ENCODE data around the gene GPT2. TPM values are rescaled to one million over a fixed set of nuclear protein-coding genes. Genes with fewer than 3 reads are reported as not detected.

The GPT2 gene
- total and polyA plus RNA-seq, 7 donors: 25.7 to 110 (median 52.5) TPM

DNA sequence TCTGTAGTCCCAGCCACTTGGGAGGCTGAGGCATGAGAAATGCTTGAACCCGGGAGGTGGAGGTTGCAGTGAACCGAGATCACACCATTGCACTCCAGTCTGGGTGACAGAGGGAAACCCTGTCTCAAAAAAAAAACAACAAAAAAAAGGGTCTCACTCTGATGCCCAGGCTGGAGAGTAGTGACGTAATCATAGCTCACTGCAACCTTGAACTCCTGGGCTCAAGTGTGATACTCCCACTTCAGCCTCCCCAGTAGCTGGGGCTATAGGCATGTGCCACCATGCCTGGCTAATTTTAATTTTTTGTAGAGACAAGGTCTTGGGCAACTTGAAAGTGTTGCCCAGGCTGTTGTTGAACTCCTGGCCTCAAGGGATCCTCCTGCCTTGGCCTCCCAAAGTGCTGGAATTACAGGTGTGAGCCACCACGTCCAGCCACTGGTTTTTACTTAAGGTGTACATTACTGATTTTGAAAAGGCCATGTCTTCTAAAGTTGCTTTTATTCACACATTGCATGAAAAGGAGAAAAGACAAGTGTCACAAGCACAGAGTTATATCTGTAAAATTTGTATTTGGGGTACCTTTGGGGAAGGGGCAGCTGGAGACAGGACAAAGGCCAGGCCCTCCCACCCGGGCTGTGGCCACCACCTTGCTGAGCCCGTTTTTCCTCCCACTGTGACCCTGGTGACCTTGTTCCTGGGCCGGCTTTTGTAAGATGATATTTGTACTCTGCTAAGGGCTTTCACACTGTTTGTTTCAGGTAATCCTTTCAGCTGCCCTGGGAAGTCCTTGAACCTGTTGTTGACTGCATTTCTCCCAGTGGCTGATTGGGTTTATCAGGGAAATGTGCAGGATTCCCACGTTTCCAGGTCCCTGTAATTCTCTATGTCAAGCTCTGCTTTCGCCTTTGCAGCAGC is 11.5 kb downstream of the GPT2 start:
- H3K4me1 ChIP-seq: peaks cover 45% of the 10 kb centered on the region
- no peak overlapping the region for H3K4me3 ChIP-seq
- no peaks in the 10 kb centered on the region for H3K9me3 ChIP-seq
- TF ChIP-seq, protein P1, sequence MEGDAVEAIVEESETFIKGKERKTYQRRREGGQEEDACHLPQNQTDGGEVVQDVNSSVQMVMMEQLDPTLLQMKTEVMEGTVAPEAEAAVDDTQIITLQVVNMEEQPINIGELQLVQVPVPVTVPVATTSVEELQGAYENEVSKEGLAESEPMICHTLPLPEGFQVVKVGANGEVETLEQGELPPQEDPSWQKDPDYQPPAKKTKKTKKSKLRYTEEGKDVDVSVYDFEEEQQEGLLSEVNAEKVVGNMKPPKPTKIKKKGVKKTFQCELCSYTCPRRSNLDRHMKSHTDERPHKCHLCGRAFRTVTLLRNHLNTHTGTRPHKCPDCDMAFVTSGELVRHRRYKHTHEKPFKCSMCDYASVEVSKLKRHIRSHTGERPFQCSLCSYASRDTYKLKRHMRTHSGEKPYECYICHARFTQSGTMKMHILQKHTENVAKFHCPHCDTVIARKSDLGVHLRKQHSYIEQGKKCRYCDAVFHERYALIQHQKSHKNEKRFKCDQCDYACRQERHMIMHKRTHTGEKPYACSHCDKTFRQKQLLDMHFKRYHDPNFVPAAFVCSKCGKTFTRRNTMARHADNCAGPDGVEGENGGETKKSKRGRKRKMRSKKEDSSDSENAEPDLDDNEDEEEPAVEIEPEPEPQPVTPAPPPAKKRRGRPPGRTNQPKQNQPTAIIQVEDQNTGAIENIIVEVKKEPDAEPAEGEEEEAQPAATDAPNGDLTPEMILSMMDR (IDR thresholded peaks at IDR 0.05): no peak
- intact Hi-C loops (cut with DNase I): no loop called here
- ATAC-seq (peak in 2 of 4 donors; percentile 21 to 24), DNase-seq (no peak)
- H3K36me3 ChIP-seq (ENCODE audit: insufficient read depth in 1 of 2, low read depth in 1 of 2): peaks cover 0 to 7% of the 10 kb centered on the region in 2 donors
- peak overlapping the region; percentile 79 for H3K27ac ChIP-seq
- 36 to 46% (median 44%) methylated on average over 9 of the region's 9 CpGs for WGBS, 3 donors
- no peaks in the 10 kb centered on the region for H3K27me3 ChIP-seq (ENCODE audit: insufficient read depth in 3 of 3, low read length in 2 of 3)

DNA sequence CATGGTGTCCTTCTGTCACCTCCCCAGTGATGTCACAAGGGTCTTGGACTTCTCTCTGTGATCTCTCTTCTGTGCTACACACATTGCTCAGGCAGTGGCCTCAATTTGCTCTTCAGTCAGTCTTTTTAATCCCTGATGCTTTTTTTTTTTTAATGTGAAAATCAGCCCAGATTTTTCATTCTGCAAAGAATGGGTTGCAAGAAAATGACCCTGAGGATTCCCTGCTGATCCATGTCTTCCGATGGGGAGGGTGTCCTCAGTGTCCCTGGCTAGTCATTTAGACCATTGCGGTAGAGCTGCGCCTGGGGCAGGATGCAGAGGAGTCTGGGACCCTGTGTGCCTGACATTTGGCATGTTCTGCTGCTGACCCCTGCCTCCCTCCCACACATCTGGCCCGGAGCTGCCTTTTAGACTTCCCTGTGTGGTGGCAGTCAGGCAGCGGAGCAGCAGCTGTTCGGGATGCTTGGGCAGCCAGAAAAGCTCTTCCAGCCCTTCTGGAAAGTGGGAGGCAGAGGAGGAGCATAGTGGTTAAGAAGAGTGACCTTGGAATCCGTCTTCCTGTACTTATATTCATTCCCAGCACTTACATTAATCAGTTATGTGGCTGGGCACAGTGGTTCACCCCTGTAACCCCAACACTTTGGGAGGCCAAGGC is 12.3 kb downstream of the GPT2 start:
- WGBS, 3 donors: 14 to 28% (median 21%) methylated on average over 7 of the region's 7 CpGs
- no peaks in the 10 kb centered on the region for H3K9me3 ChIP-seq
- DNase-seq (no peak), ATAC-seq (peak in 2 of 4 donors; percentile 2 to 9)
- H3K4me1 ChIP-seq: peaks cover 45% of the 10 kb centered on the region
- TF ChIP-seq, protein P1 (IDR thresholded peaks at IDR 0.05): no peak
- H3K36me3 ChIP-seq (ENCODE audit: insufficient read depth in 1 of 2, low read depth in 1 of 2): peaks cover 0 to 11% of the 10 kb centered on the region in 2 donors
- peak overlapping the region; percentile 79 for H3K27ac ChIP-seq
- intact Hi-C loops (cut with DNase I): no loop called here
- no peaks in the 10 kb centered on the region for H3K27me3 ChIP-seq (ENCODE audit: insufficient read depth in 3 of 3, low read length in 2 of 3)
- no peak overlapping the region for H3K4me3 ChIP-seq

DNA sequence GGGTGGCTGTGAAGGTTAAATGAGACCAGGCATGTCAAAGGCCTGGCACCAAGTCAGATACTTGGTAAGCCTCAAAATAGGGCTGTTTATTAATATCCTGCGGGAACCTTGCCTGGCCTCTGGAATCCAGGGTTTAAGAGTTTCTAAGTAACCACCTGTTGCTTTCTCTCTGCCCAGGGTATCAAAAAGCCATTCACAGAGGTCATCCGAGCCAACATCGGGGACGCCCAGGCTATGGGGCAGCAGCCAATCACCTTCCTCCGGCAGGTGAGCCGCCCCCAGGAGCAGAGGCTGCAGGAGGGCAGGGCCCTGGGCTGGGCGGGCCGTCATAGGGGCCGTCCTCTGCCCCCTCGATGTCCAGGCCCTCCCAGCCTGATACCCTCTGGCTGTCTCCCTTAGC is 13.3 kb downstream of the GPT2 start:
- H3K9me3 ChIP-seq: no peaks in the 10 kb centered on the region
- TF ChIP-seq, protein P1 (IDR thresholded peaks at IDR 0.05): no peak
- DNase-seq: peak; percentile 44 to 79
- 22 to 37% (median 36%) methylated on average over 9 to 10 of the region's 10 CpGs for WGBS, 3 donors
- H3K4me1 ChIP-seq: peaks cover 45% of the 10 kb centered on the region
- H3K4me3 ChIP-seq: no peak overlapping the region
- intact Hi-C loops (cut with DNase I): no loop called here
- peak overlapping the region; percentile 79 for H3K27ac ChIP-seq
- H3K36me3 ChIP-seq (ENCODE audit: insufficient read depth in 1 of 2, low read depth in 1 of 2): peaks cover 0 to 17% of the 10 kb centered on the region in 2 donors
- H3K27me3 ChIP-seq (ENCODE audit: insufficient read depth in 3 of 3, low read length in 2 of 3): no peaks in the 10 kb centered on the region
- ATAC-seq: peak; percentile 82 to 89 (median 84)

DNA sequence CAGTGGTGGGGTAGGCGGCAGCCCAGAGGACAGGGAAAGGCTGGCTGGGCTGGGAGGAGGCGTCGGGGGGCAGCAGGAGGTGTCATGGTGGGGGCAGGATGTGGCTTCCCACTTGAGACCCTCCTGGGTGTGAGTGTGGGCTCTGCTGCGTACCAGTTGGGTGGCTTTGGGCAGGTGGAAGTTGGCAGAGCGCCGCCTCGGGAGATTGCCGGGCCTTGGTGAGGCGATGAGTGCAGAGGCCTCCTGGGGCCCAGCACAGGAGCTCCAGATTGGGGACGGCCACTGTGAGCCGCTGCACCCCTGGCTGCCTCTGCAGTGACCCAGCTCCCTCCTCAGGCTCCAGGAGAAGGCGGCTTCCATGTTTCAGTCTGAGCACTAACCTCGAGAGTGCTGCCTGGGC is 13.8 kb downstream of the GPT2 start:
- 58 to 78% (median 68%) methylated on average over 13 of the region's 13 CpGs for WGBS, 3 donors
- DNase-seq (peak in 1 of 2 donors; percentile 61), ATAC-seq (peak; percentile 19 to 32 (median 28))
- Histone ChIP-seq H3K27ac (peak overlapping the region; percentile 79), H3K4me3 (no peak overlapping the region), H3K36me3 (ENCODE audit: insufficient read depth in 1 of 2, low read depth in 1 of 2) (peaks cover 0 to 20% of the 10 kb centered on the region in 2 donors), H3K27me3 (ENCODE audit: insufficient read depth in 3 of 3, low read length in 2 of 3) (no peaks in the 10 kb centered on the region), H3K9me3 (no peaks in the 10 kb centered on the region), H3K4me1 (peaks cover 42% of the 10 kb centered on the region)
- TF ChIP-seq, protein P1 (IDR thresholded peaks at IDR 0.05): no peak
- intact Hi-C loops (cut with DNase I): no loop called here

Data from psoas muscle (tissue), 8 donors.